Kidney (tissue), 14 donors: Measurements from ENCODE around the gene NTRK2. TPM values are rescaled to one million over a fixed set of nuclear protein-coding genes. Genes with fewer than 3 reads are reported as not detected.

Source experiments
- DNase-seq, 5 donors: peaks; one replicate each; pipeline ENCODE4 v3.0.0-alpha.2; 2013 to 2020
- FAIRE-seq: peaks from 2 replicates; lab custom pipeline; 2012; peaks lifted over from hg19 to GRCh38; lab: Jason Lieb, UNC
- H3K27ac ChIP-seq, 2 donors: one replicate each; pipeline ENCODE4 v1.7.0; 2013; ENCODE audit warnings: low read depth in 2 of 2, low read length in 2 of 2, inconsistent platforms in 1 of 2
- H3K27me3 ChIP-seq: one replicate; pipeline ENCODE4 v1.7.1; 2013; ENCODE audit warnings: low read length, inconsistent platforms; ENCODE audit not compliant: control insufficient read depth, insufficient read depth
- H3K36me3 ChIP-seq, 3 donors: one replicate each; pipeline versions ENCODE4 v1.7.0 to v1.7.1; 2013; ENCODE audit warnings: low read length in 3 of 3, control low read depth in 1 of 3, inconsistent platforms in 1 of 3; ENCODE audit not compliant: insufficient read depth in 3 of 3, control insufficient read depth in 2 of 3
- H3K4me1 ChIP-seq, 3 donors: one replicate each; pipeline versions ENCODE4 v1.7.0 to v1.7.1; 2013; ENCODE audit warnings: low read length in 3 of 3, inconsistent platforms in 1 of 3, low read depth in 1 of 3; ENCODE audit not compliant: control insufficient read depth in 2 of 3, insufficient read depth in 2 of 3
- H3K4me3 ChIP-seq, 3 donors: one replicate each; pipeline versions ENCODE4 v1.7.0 to v1.8.1; 2013; ENCODE audit warnings: low read length in 3 of 3, control low read depth in 1 of 3, inconsistent platforms in 1 of 3
- H3K9ac ChIP-seq, 3 donors: one replicate each; pipeline versions ENCODE4 v1.7.0 to v1.7.1; 2013; ENCODE audit warnings: low read length in 3 of 3, control low read depth in 1 of 3, inconsistent platforms in 1 of 3
- H3K9me3 ChIP-seq, 3 donors: one replicate each; pipeline versions ENCODE4 v1.7.0 to v1.7.1; 2013; ENCODE audit warnings: low read length in 3 of 3, control low read depth in 1 of 3, inconsistent platforms in 1 of 3; ENCODE audit not compliant: control insufficient read depth in 2 of 3, insufficient read depth in 1 of 3
- CTCF ChIP-seq: IDR thresholded peaks from 3 replicates; pipeline ENCODE4 v1.5.1; 2012; ENCODE audit warnings: mild to moderate bottlenecking, moderate library complexity, borderline replicate concordance; ENCODE audit not compliant: insufficient read depth; ENCODE audit errors: extremely low read depth
- intact Hi-C: fragments of 100-400 bp; cut with DNase I; formaldehyde crosslinking; loops from one replicate; pipeline ENCODE4 v1.11.1; 2022
- polyA plus RNA-seq: library from polyadenylated mRNA; stranded (reverse); fragments of 350-450 nt; fragmentation: Illumina TruSeq; extraction: RNeasy Lipid Tissue Mini Kit (QIAGEN cat#74804); gene quantifications from one replicate; pipeline ENCODE4 v1.2.3, GENCODE V29; 2014; ENCODE audit warnings: low read depth, low replicate concordance; ENCODE audit not compliant: insufficient read depth
- total RNA-seq: library from RNA; stranded (reverse); fragmentation: NEBNext Ultra II Directional; extraction: Animal tissue kit (Norgen Biotek cat#: 25700); gene quantifications from one replicate; pipeline ENCODE4 v1.2.1, GENCODE V29; 2021
- donor health status: control.
- donor health status: control.
- donor health status: control.
- donor health status: control.
- donor health status: control.
- donor health status: DM: yes; HTN: yes; CAD: no.
- donor health status: Normal renal cell carcinoma (clear cell type).

The NTRK2 gene
- total and polyA plus RNA-seq, 2 donors from 2014 or later = 20.0 to 41.2 TPM

- no peaks in the 10 kb centered on the region for H3K9me3 ChIP-seq
- no peak overlapping the region for H3K4me3 ChIP-seq
- DNase-seq (no peak), FAIRE-seq (no peak)
- no peaks in the 10 kb centered on the region for H3K4me1 ChIP-seq
- intact Hi-C loops = no loop called here
- TF ChIP-seq CTCF = no peak
- no peaks in the 10 kb centered on the region for H3K36me3 ChIP-seq
- no peak overlapping the region for H3K27ac ChIP-seq
- H3K9ac ChIP-seq = no peak overlapping the region
- H3K27me3 ChIP-seq = no peaks in the 10 kb centered on the region
Observed at GRCh38 chr9:84744195-84744594, 74.7 kb downstream of the NTRK2 start.

GRCh38 chr9:84744726-84745125, 75.2 kb downstream of the NTRK2 start:
- no peak for DNase-seq
- no peak overlapping the region for H3K4me3 ChIP-seq
- H3K36me3 ChIP-seq = no peaks in the 10 kb centered on the region
- no peaks in the 10 kb centered on the region for H3K9me3 ChIP-seq
- no peak for FAIRE-seq
- no peaks in the 10 kb centered on the region for H3K4me1 ChIP-seq
- no peak overlapping the region for H3K27ac ChIP-seq
- H3K27me3 ChIP-seq = no peaks in the 10 kb centered on the region
- intact Hi-C loops = no loop called here
- no peak for TF ChIP-seq CTCF
- no peak overlapping the region for H3K9ac ChIP-seq

GRCh38 chr9:84748112-84748511, 78.6 kb downstream of the NTRK2 start:
- Histone ChIP-seq H3K27ac (no peak overlapping the region), H3K4me1 (no peaks in the 10 kb centered on the region), H3K9ac (no peak overlapping the region), H3K9me3 (no peaks in the 10 kb centered on the region), H3K36me3 (no peaks in the 10 kb centered on the region), H3K4me3 (no peak overlapping the region), H3K27me3 (no peaks in the 10 kb centered on the region)
- TF ChIP-seq CTCF = no peak
- intact Hi-C loops = no loop called here
- DNase-seq (no peak), FAIRE-seq (no peak)
